ENCODE measurements around the gene PINK1. TPM values are rescaled to one million over a fixed set of nuclear protein-coding genes. Genes with fewer than 3 reads are reported as not detected.
A peak's percentile ranks its signal among the peaks of the same experiment; 100 is the strongest.

Gene PINK1
- total RNA-seq, 1 experiment from 2014 or later: 129 TPM

DNA sequence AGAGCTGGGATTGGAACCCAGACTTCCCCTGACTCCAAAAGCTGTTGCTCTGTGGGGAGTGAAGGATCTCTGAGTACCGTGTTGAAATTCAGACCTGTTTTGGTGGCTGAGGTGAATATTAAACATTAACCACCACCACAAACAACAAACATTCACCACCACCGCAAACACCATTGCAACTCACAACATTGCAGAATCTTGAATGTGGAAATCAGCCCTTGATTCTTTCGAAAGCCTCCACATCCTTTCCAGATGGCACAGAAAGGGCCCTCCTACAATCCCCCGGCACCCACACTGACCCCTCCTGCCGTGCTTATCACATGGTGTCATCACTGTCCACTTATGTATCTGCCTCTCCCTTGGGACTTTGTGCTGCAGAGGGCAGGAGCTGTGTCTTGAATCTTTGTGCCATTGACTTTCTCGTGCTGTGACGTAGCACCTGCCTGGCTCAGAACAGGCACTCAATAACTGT is 42.9 kb upstream of the PINK1 start:
- peak overlapping the region; percentile 78 for H3K4me3 ChIP-seq (ENCODE audit: low read length)
- CTCF ChIA-PET: interaction anchor here (1.0 kb wide), 1 partner anchor 44 kb away, joined by 6 read pairs; no protein-coding TSS in a partner anchor
- peaks cover 10% of the 10 kb centered on the region for H4K20me1 ChIP-seq (ENCODE audit: low read length)
- H3K4me1 ChIP-seq (ENCODE audit: insufficient read depth, low read length): peaks cover 27% of the 10 kb centered on the region
- H3F3A ChIP-seq (ENCODE audit: low read length, unreplicated experiment): no peaks in the 10 kb centered on the region
- peak overlapping the region; percentile 80 for H3K27ac ChIP-seq (ENCODE audit: low read length)
- TF ChIP-seq EZH2 (IDR thresholded peaks at IDR 0.05; ENCODE audit: low read length, unreplicated experiment): no peak
- TF ChIP-seq EZH2phosphoT487 (IDR thresholded peaks at IDR 0.05; ENCODE audit: borderline replicate concordance, low read length): no peak
- TF ChIP-seq CTCF (conservative IDR thresholded peaks at IDR 0.05; ENCODE audit: low read depth, low read length): no peak
- peaks cover 9% of the 10 kb centered on the region; the same call in 1 of the 2 replicates for H3K36me3 ChIP-seq (ENCODE audit: low read depth, low read length)
- peaks cover 45% of the 10 kb centered on the region for H3K79me2 ChIP-seq (ENCODE audit: low read length)
- peak overlapping the region; percentile 89 for H3K9ac ChIP-seq (ENCODE audit: low read length)
- no peaks in the 10 kb centered on the region for H3K9me2 ChIP-seq (replicated peaks; ENCODE audit: low read length)
- no TSS peak for BruUV-seq (replicated peaks)
- peak overlapping the region; percentile 90 for H3K4me2 ChIP-seq (ENCODE audit: low read length)
- ATAC-seq (no peak), DNase-seq (no peak)
- no peak overlapping the region for H2AFZ ChIP-seq (ENCODE audit: low read length)
- H3K27me3 ChIP-seq (ENCODE audit: low read length): no peaks in the 10 kb centered on the region
- intact Hi-C loops (cut with micrococcal nuclease): no loop called here
- no peaks in the 10 kb centered on the region for H3K9me3 ChIP-seq (ENCODE audit: low read length)
- POLR2A ChIA-PET (ENCODE audit: unreplicated experiment): no interaction called here

DNA sequence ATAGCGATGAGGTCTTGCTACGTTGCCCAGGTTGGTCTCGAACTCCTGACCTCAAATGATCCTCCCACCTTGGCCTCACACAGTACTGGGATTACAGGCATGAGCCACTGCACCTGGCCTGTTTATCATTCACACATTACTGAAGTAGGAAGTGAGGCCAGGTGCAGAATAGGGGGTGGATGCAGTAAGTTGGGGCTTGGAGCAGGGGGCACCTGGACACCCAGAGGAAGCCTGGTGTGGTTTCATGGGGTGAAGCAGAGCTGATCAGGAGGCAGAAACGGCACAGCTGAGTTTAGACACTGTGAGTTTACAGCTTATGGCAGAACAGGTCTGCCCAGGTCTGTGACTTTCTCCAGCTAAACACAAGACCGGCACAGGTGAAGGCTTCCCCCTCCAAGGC is 39.5 kb upstream of the PINK1 start:
- Histone ChIP-seq H3F3A (ENCODE audit: low read length, unreplicated experiment) (no peaks in the 10 kb centered on the region), H3K27ac (ENCODE audit: low read length) (no peak overlapping the region), H3K4me1 (ENCODE audit: insufficient read depth, low read length) (peaks cover 10% of the 10 kb centered on the region), H3K4me2 (ENCODE audit: low read length) (no peak overlapping the region), H3K9me2 (replicated peaks; ENCODE audit: low read length) (no peaks in the 10 kb centered on the region), H3K9me3 (ENCODE audit: low read length) (no peaks in the 10 kb centered on the region), H3K4me3 (ENCODE audit: low read length) (no peak overlapping the region), H3K27me3 (ENCODE audit: low read length) (no peaks in the 10 kb centered on the region), H3K9ac (ENCODE audit: low read length) (no peak overlapping the region), H3K79me2 (ENCODE audit: low read length) (peaks cover 52% of the 10 kb centered on the region), H2AFZ (ENCODE audit: low read length) (no peak overlapping the region), H4K20me1 (ENCODE audit: low read length) (peaks cover 10% of the 10 kb centered on the region), H3K36me3 (ENCODE audit: low read depth, low read length) (peaks cover 9% of the 10 kb centered on the region; the same call in 1 of the 2 replicates)
- BruUV-seq (replicated peaks): no TSS peak
- DNase-seq (no peak), ATAC-seq (no peak)
- ChIA-PET CTCF (no interaction called here), POLR2A (ENCODE audit: unreplicated experiment) (no interaction called here)
- intact Hi-C loops (cut with micrococcal nuclease): no loop called here
- TF ChIP-seq EZH2 (IDR thresholded peaks at IDR 0.05; ENCODE audit: low read length, unreplicated experiment) (no peak), EZH2phosphoT487 (IDR thresholded peaks at IDR 0.05; ENCODE audit: borderline replicate concordance, low read length) (no peak), CTCF (conservative IDR thresholded peaks at IDR 0.05; ENCODE audit: low read depth, low read length) (no peak)

DNA sequence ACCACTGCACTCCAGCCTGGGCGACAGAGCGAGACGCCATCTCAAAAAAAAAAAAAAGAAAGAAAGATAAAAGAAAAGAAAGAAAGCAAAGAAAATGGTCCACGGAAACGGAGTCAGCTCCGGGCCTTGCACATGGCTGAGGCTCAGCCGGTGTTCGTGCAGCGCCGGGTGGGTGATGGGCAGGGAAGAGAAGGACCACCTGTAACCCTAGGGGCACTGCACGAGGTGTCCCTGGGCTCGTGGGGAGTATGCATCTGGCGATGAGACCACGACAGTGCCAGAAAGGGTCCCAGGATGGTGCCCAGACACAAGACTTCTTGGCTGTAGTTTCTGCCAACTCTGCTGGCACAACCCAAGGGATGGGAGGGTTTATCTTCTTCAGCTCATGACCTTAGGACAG is 38.5 kb upstream of the PINK1 start:
- ATAC-seq (no peak), DNase-seq (no peak)
- no peak overlapping the region for H2AFZ ChIP-seq (ENCODE audit: low read length)
- intact Hi-C loops (cut with micrococcal nuclease): no loop called here
- no peaks in the 10 kb centered on the region for H3K9me2 ChIP-seq (replicated peaks; ENCODE audit: low read length)
- H3K4me3 ChIP-seq (ENCODE audit: low read length): no peak overlapping the region
- H3K27me3 ChIP-seq (ENCODE audit: low read length): no peaks in the 10 kb centered on the region
- H3K4me1 ChIP-seq (ENCODE audit: insufficient read depth, low read length): peaks cover 12% of the 10 kb centered on the region
- no peaks in the 10 kb centered on the region for H3F3A ChIP-seq (ENCODE audit: low read length, unreplicated experiment)
- TF ChIP-seq CTCF (conservative IDR thresholded peaks at IDR 0.05; ENCODE audit: low read depth, low read length) (no peak), EZH2phosphoT487 (IDR thresholded peaks at IDR 0.05; ENCODE audit: borderline replicate concordance, low read length) (no peak), EZH2 (IDR thresholded peaks at IDR 0.05; ENCODE audit: low read length, unreplicated experiment) (no peak)
- H3K9me3 ChIP-seq (ENCODE audit: low read length): no peaks in the 10 kb centered on the region
- no peak overlapping the region for H3K27ac ChIP-seq (ENCODE audit: low read length)
- POLR2A ChIA-PET (ENCODE audit: unreplicated experiment): no interaction called here
- no peak overlapping the region for H3K9ac ChIP-seq (ENCODE audit: low read length)
- peaks cover 9% of the 10 kb centered on the region; the same call in 1 of the 2 replicates for H3K36me3 ChIP-seq (ENCODE audit: low read depth, low read length)
- peaks cover 10% of the 10 kb centered on the region for H4K20me1 ChIP-seq (ENCODE audit: low read length)
- peaks cover 47% of the 10 kb centered on the region for H3K79me2 ChIP-seq (ENCODE audit: low read length)
- BruUV-seq (replicated peaks): no TSS peak
- no peak overlapping the region for H3K4me2 ChIP-seq (ENCODE audit: low read length)
- CTCF ChIA-PET: no interaction called here
